Karpas-422 (cell line): ENCODE measurements around the gene MYO7A. TPM values are rescaled to one million over a fixed set of nuclear protein-coding genes. Genes with fewer than 3 reads are reported as not detected.

Experiments
- DNase-seq: peaks from one replicate; pipeline ENCODE4 v3.0.0-alpha.2; 2015
- H2AFZ ChIP-seq: fragments of 200-600 bp; sonication (generic); 2 replicates; pipeline ENCODE4 v1.6.1; 2014; ENCODE audit warnings: antibody characterized with exemption, low read length, mixed read lengths
- H3K27ac ChIP-seq: fragments of 200-600 bp; sonication (generic); 2 replicates; pipeline ENCODE4 v1.5.1; 2014; ENCODE audit warnings: mild to moderate bottlenecking, low read length, moderate library complexity
- H3K27me3 ChIP-seq: fragments of 200-600 bp; sonication (generic); 2 replicates; pipeline ENCODE4 v1.6.1; 2014; ENCODE audit warnings: low read length, mixed read lengths
- H3K36me3 ChIP-seq: fragments of 200-600 bp; sonication (generic); 2 replicates; pipeline ENCODE4 v1.6.1; 2014; ENCODE audit warnings: low read length, mixed read lengths; ENCODE audit not compliant: insufficient read depth
- H3K4me1 ChIP-seq: fragments of 200-600 bp; sonication (generic); 2 replicates; pipeline ENCODE4 v1.6.1; 2014; ENCODE audit warnings: mild to moderate bottlenecking, low read length, mixed read lengths
- H3K4me2 ChIP-seq: fragments of 200-600 bp; sonication (generic); 2 replicates; pipeline ENCODE4 v1.6.1; 2014; ENCODE audit warnings: low read length, low read depth, mild to moderate bottlenecking; ENCODE audit not compliant: poor library complexity, severe bottlenecking
- H3K4me3 ChIP-seq: fragments of 200-600 bp; sonication (generic); 2 replicates; pipeline ENCODE4 v1.5.1; 2014; ENCODE audit warnings: mild to moderate bottlenecking, antibody characterized with exemption, low read length, mixed read lengths
- H3K79me2 ChIP-seq: fragments of 200-600 bp; sonication (generic); 2 replicates; pipeline ENCODE4 v1.6.1; 2014; ENCODE audit warnings: mild to moderate bottlenecking, low read length, mixed read lengths
- H3K9ac ChIP-seq: fragments of 200-600 bp; sonication (generic); 2 replicates; pipeline ENCODE4 v1.6.0; 2014; ENCODE audit warnings: low read length
- H3K9me2 ChIP-seq: fragments of 200-600 bp; sonication (generic), shearing (Covaris generic); replicated peaks from 2 replicates; pipeline ENCODE4 v1.6.0; 2014; ENCODE audit warnings: mild to moderate bottlenecking, low read length, moderate library complexity; ENCODE audit not compliant: insufficient read depth
- H3K9me3 ChIP-seq: fragments of 300-700, 200-600 bp; sonication (generic); 2 replicates; pipeline ENCODE4 v1.6.1; 2014; ENCODE audit warnings: low read length, mixed read lengths
- H4K20me1 ChIP-seq: fragments of 200-600 bp; sonication (generic); 2 replicates; pipeline ENCODE4 v1.6.1; 2014; ENCODE audit warnings: mild to moderate bottlenecking, antibody characterized with exemption, low read length, low read depth; ENCODE audit not compliant: insufficient read depth
- total RNA-seq: library from RNA; depleted of rRNA; stranded (reverse); fragments of >200 nt; shearing (Covaris generic); gene quantifications from 2 replicates; pipeline ENCODE4 v1.2.3, GENCODE V29; 2014; ENCODE audit warnings: low replicate concordance

MYO7A gene
- total RNA-seq, 1 experiment from 2014 or later = not detected

DNA sequence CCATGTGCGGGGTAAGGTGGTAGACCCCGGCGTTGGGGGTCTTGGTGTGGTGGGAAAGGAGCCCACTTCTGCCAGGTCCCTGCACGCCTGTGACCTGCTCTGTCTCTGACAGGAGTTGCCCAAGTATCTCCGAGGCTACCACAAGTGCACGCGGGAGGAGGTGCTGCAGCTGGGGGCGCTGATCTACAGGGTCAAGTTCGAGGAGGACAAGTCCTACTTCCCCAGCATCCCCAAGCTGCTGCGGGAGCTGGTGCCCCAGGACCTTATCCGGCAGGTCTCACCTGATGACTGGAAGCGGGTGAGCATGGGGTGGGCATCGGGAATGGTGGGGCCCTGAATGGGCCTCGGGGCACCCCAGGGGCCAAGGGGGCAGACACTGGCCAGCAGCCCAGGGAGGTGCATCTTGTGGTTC is 83.0 kb downstream of the MYO7A start:
- Histone ChIP-seq H3K9me2 (no peaks in the 10 kb centered on the region), H3K27me3 (no peaks in the 10 kb centered on the region), H3K36me3 (no peaks in the 10 kb centered on the region), H2AFZ (no peak overlapping the region), H3K9ac (no peak overlapping the region), H3K79me2 (no peaks in the 10 kb centered on the region), H3K4me3 (no peak overlapping the region), H3K27ac (no peak overlapping the region), H3K4me1 (no peaks in the 10 kb centered on the region), H3K9me3 (no peaks in the 10 kb centered on the region), H4K20me1 (no peaks in the 10 kb centered on the region), H3K4me2 (no peak overlapping the region)
- no peak for DNase-seq

DNA sequence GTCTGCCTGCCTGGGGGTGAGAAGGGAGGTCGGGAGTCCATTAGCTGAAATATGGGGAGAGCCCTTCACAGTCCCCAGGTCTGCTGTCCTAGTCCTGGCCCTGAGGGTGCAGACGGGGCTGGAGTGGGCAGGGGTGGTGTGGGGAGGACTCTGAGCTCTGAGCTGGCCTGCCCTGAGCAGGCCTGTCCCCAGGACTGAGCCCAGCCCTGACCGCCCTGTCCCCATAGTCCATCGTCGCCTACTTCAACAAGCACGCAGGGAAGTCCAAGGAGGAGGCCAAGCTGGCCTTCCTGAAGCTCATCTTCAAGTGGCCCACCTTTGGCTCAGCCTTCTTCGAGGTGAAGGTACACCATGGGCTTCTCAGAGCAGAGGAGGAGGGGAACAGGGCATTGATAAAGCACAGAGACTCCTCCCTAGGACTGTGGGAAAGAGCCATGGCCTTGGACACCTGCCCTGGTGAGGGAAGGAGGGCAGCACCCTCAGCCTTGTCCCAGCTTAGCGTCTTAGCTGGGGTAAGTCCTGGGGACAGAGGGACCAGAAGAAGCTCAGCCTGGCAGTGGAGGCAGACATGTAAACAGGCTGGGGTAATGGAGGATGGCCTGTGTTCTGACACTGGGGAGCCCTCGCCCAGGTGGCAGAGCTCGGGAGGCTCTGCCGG is 83.7 kb downstream of the MYO7A start:
- no peak overlapping the region for H3K4me2 ChIP-seq
- H3K9ac ChIP-seq = no peak overlapping the region
- H3K27ac ChIP-seq = no peak overlapping the region
- H3K36me3 ChIP-seq = no peaks in the 10 kb centered on the region
- no peaks in the 10 kb centered on the region for H3K4me1 ChIP-seq
- no peaks in the 10 kb centered on the region for H3K9me3 ChIP-seq
- no peaks in the 10 kb centered on the region for H3K27me3 ChIP-seq
- no peaks in the 10 kb centered on the region for H4K20me1 ChIP-seq
- no peak for DNase-seq
- H3K4me3 ChIP-seq = no peak overlapping the region
- no peaks in the 10 kb centered on the region for H3K79me2 ChIP-seq
- H2AFZ ChIP-seq = no peak overlapping the region
- no peaks in the 10 kb centered on the region for H3K9me2 ChIP-seq

DNA sequence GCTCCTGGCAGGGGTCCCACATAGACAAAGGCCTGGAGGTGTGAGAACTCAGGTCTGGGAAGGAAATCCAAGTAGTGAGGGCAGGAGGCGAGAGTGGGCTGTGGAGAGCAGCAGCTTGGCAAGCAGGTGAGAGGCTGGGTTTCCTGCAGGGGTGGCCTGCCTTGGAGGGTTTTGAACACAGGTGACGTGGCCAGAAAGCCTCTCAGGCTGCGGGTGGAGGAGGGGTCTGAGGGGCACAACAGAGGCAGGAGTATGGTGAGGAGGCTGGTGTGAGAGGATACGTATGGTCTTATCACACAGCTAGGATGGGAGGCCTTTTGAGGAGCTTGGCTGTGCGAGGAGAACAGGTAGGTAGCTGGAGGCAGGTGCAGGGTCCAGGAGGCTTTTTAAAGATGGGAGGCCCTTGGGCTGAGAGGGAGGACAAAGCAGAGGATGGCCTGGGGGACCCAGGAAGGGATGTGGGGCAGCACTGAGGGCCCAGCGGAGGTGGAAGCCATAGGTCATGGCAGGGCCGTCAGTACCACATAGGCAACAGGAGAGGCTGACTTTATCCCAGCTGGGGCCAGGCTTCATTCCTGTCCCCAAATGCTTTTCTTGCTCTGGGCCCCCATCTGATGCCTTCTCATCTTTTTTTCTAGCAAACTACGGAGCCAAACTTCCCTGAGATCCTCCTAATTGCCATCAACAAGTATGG is 84.4 kb downstream of the MYO7A start:
- H3K9ac ChIP-seq = no peak overlapping the region
- H3K9me2 ChIP-seq = no peaks in the 10 kb centered on the region
- no peak overlapping the region for H2AFZ ChIP-seq
- no peak overlapping the region for H3K4me3 ChIP-seq
- H3K36me3 ChIP-seq = no peaks in the 10 kb centered on the region
- H3K27me3 ChIP-seq = no peaks in the 10 kb centered on the region
- H3K4me1 ChIP-seq = no peaks in the 10 kb centered on the region
- H3K4me2 ChIP-seq = no peak overlapping the region
- no peak overlapping the region for H3K27ac ChIP-seq
- no peaks in the 10 kb centered on the region for H3K79me2 ChIP-seq
- H3K9me3 ChIP-seq = no peaks in the 10 kb centered on the region
- DNase-seq = no peak
- no peaks in the 10 kb centered on the region for H4K20me1 ChIP-seq

DNA sequence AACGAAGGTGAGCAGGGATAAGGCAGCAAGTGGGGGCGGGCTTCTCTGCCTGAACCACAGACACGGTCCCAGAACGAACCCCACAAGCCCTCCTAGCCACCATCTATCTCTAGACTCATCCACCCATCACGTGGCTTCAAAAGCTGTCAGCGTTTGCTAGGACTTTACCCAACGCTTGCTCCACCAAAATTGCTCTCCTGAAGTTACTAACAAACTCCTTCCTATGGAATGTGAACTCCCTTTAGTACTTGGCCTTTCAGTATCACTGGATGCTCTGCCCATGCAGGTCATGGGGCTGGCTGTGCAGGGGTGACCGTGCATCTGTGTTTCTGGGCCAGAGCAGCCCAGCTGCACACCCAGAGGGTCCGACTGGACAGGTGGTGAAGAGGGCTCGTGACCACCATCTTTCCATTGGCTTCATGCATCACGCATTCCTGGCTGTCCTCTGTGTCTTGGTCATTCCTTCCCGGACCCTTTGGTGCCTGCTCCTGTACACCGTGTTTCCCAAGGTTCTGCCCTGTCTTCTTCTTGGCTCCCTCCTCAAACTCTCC is 85.1 kb downstream of the MYO7A start:
- Histone ChIP-seq H3K27ac (no peak overlapping the region), H3K4me3 (no peak overlapping the region), H3K79me2 (no peaks in the 10 kb centered on the region), H3K9me3 (no peaks in the 10 kb centered on the region), H3K9me2 (no peaks in the 10 kb centered on the region), H4K20me1 (no peaks in the 10 kb centered on the region), H3K9ac (no peak overlapping the region), H3K36me3 (no peaks in the 10 kb centered on the region), H2AFZ (no peak overlapping the region), H3K4me2 (no peak overlapping the region), H3K4me1 (no peaks in the 10 kb centered on the region), H3K27me3 (no peaks in the 10 kb centered on the region)
- no peak for DNase-seq

DNA sequence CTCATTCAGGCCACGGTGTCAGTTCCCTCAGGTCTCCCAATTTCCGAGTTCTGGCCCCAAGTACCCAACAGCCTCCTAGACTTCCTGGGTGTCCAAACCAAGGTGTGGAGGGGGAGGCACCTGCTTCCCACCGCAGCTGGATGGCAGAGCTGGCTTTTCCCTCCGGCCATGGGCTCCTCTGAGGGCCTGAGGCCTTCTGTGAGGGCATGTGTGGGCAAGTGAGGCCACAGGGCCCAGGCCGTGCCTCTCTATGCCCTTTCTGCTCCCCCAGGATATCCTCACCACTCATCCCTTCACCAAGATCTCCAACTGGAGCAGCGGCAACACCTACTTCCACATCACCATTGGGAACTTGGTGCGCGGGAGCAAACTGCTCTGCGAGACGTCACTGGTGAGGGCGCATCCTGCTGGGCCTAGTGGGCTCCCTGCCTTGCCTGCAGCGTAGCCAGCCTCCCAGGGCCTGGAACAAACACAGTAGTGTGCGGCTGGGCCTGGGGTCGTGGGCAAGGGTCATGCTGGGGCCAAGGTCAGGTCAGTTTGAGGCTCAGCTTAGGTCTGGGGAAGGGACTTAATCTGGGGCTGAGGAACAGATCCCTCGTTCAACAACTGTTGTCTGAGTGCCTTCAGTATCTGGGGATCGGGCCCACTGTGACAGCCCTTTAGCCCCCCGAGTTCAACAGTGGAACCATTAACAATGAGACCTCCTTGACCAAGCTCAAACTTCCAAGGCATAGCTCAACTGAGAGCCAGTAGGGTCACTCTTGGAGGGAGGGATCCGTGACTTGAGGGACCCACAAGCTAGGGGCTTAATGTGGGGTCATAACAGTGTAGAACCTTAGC is 85.8 kb downstream of the MYO7A start:
- H4K20me1 ChIP-seq = no peaks in the 10 kb centered on the region
- DNase-seq = no peak
- no peak overlapping the region for H3K4me3 ChIP-seq
- no peaks in the 10 kb centered on the region for H3K9me2 ChIP-seq
- H3K36me3 ChIP-seq = no peaks in the 10 kb centered on the region
- no peak overlapping the region for H3K9ac ChIP-seq
- H3K27ac ChIP-seq = no peak overlapping the region
- no peaks in the 10 kb centered on the region for H3K79me2 ChIP-seq
- H3K4me2 ChIP-seq = no peak overlapping the region
- H3K27me3 ChIP-seq = no peaks in the 10 kb centered on the region
- no peaks in the 10 kb centered on the region for H3K9me3 ChIP-seq
- no peaks in the 10 kb centered on the region for H3K4me1 ChIP-seq
- no peak overlapping the region for H2AFZ ChIP-seq

DNA sequence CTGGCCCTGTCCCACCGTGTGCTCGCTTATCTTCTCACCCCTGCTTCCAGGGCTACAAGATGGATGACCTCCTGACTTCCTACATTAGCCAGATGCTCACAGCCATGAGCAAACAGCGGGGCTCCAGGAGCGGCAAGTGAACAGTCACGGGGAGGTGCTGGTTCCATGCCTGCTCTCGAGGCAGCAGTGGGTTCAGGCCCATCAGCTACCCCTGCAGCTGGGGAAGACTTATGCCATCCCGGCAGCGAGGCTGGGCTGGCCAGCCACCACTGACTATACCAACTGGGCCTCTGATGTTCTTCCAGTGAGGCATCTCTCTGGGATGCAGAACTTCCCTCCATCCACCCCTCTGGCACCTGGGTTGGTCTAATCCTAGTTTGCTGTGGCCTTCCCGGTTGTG is 86.5 kb downstream of the MYO7A start:
- no peak overlapping the region for H2AFZ ChIP-seq
- no peak overlapping the region for H3K4me2 ChIP-seq
- H3K4me1 ChIP-seq = no peaks in the 10 kb centered on the region
- no peak overlapping the region for H3K4me3 ChIP-seq
- no peaks in the 10 kb centered on the region for H3K9me3 ChIP-seq
- H3K9me2 ChIP-seq = no peaks in the 10 kb centered on the region
- no peak overlapping the region for H3K9ac ChIP-seq
- no peak for DNase-seq
- no peaks in the 10 kb centered on the region for H4K20me1 ChIP-seq
- H3K36me3 ChIP-seq = no peaks in the 10 kb centered on the region
- H3K27me3 ChIP-seq = no peaks in the 10 kb centered on the region
- no peaks in the 10 kb centered on the region for H3K79me2 ChIP-seq
- no peak overlapping the region for H3K27ac ChIP-seq

DNA sequence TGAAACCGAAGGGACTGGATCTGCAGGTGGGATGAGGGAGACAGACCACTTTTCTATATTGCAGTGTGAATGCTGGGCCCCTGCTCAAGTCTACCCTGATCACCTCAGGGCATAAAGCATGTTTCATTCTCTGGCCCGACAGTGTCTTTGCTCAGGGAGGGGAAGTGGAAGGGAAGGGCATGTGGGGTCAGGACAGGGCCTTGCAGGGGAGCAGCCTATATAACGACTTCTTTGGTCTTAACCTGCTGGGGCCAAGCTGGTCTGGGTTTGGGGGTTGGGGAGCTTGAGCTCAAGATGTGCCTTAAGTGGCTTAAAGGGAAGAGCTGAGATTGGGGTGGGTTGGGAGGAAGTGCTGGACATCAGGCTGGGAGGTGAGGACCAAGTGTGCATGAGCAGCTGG is 87.1 kb downstream of the MYO7A start:
- Histone ChIP-seq H3K36me3 (no peaks in the 10 kb centered on the region), H3K27ac (no peak overlapping the region), H3K9me2 (no peaks in the 10 kb centered on the region), H3K9ac (no peak overlapping the region), H3K4me2 (no peak overlapping the region), H3K4me3 (no peak overlapping the region), H2AFZ (no peak overlapping the region), H3K27me3 (no peaks in the 10 kb centered on the region), H3K79me2 (no peaks in the 10 kb centered on the region), H4K20me1 (no peaks in the 10 kb centered on the region), H3K4me1 (no peaks in the 10 kb centered on the region), H3K9me3 (no peaks in the 10 kb centered on the region)
- no peak for DNase-seq

DNA sequence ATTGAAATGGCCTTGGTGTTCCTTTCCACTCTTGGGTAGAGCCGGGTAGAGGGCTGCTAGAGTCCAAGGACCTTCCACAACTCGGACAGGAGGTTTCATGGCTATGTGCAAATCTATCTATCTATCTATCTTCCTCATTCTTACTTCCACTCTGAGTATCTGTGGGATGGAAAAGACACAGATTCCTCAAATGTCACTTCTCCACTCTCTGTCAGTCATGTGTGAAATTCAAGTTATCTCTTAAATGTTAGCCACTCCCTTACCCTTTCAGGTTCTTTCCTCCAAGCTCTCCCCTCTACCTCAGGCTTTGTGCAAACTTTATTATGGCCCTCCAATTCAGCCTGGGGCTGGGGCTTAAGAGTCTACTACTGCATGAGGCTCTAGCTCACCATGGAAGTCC is 89.1 kb downstream of the MYO7A start:
- Histone ChIP-seq H3K4me1 (no peaks in the 10 kb centered on the region), H3K36me3 (no peaks in the 10 kb centered on the region), H3K9ac (no peak overlapping the region), H3K4me2 (no peak overlapping the region), H3K9me2 (no peaks in the 10 kb centered on the region), H4K20me1 (no peaks in the 10 kb centered on the region), H3K27me3 (no peaks in the 10 kb centered on the region), H3K27ac (no peak overlapping the region), H2AFZ (no peak overlapping the region), H3K4me3 (no peak overlapping the region), H3K9me3 (no peaks in the 10 kb centered on the region), H3K79me2 (no peaks in the 10 kb centered on the region)
- no peak for DNase-seq
